Caki2 (cell line): ENCODE measurements around the gene TMEM229B. TPM values are rescaled to one million over a fixed set of nuclear protein-coding genes. Genes with fewer than 3 reads are reported as not detected.
A peak's percentile ranks its signal among the peaks of the same experiment; 100 is the strongest.
"Not testable (repeated sequence)": the region's sequence is repeated elsewhere in the genome, so short reads cannot be mapped to it uniquely, and the experiment has no call there.

Experiments
- DNase-seq: peaks from one replicate; pipeline ENCODE4 v3.0.0-alpha.2; 2015; ENCODE audit warnings: low read depth
- in situ Hi-C: cut with HindIII; loops from 2 replicates; pipeline ENCODE4 v1.10.0; 2016; ENCODE audit warnings: low sequenced_read_pairs, low pct_unique_long_range_greater_than_20kb, mixed read lengths
- total RNA-seq: library from RNA; depleted of rRNA; stranded (reverse); fragments of >200 nt; shearing (Covaris generic); gene quantifications from 2 replicates; pipeline ENCODE4 v1.2.3, GENCODE V29; 2014; ENCODE audit warnings: low replicate concordance

The TMEM229B gene
- total RNA-seq, 1 experiment from 2014 or later: not detected

- in situ Hi-C loops: no loop called here
- no peak for DNase-seq
Measured at GRCh38 chr14:67469954-67470353, 18.6 kb downstream of the TMEM229B start.

GRCh38 chr14:67468378-67468730, 20.2 kb downstream of the TMEM229B start:
- in situ Hi-C loops: no loop called here
- no peak for DNase-seq

- DNase-seq: no peak
- in situ Hi-C loops: no loop called here
Measured at GRCh38 chr14:67467134-67467533, 21.4 kb downstream of the TMEM229B start.

GRCh38 chr14:67464879-67465278, 23.6 kb downstream of the TMEM229B start:
- no peak for DNase-seq
- in situ Hi-C loops: no loop called here

DNA sequence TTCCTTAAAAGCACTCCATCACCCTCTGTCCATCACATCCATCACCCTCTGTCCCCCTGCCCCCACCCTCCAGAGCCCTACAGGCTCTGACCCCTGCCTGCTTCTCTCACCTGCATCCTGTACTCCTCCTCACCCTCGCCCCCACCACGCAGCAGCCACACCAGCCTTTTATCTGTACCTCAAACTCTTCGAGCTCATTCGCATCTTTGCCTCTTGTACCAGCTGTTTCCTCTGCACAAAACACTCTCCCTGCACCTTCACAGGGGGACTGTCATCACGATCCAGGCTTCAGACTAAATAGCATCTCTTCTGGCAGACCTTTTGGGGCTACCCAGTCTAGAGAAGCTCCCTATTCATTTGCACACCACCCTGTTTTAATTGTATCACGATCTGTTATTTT, 24.1 kb downstream of the TMEM229B start:
- in situ Hi-C loops: no loop called here
- DNase-seq: no peak

GRCh38 chr14:67463900-67464299, 24.6 kb downstream of the TMEM229B start:
- in situ Hi-C loops: no loop called here

GRCh38 chr14:67461996-67462395, 26.5 kb downstream of the TMEM229B start:
- in situ Hi-C loops: no loop called here

More at GRCh38 chr14:67463900-67464299, 24.6 kb downstream of the TMEM229B start:
- DNase-seq: no peak

DNA sequence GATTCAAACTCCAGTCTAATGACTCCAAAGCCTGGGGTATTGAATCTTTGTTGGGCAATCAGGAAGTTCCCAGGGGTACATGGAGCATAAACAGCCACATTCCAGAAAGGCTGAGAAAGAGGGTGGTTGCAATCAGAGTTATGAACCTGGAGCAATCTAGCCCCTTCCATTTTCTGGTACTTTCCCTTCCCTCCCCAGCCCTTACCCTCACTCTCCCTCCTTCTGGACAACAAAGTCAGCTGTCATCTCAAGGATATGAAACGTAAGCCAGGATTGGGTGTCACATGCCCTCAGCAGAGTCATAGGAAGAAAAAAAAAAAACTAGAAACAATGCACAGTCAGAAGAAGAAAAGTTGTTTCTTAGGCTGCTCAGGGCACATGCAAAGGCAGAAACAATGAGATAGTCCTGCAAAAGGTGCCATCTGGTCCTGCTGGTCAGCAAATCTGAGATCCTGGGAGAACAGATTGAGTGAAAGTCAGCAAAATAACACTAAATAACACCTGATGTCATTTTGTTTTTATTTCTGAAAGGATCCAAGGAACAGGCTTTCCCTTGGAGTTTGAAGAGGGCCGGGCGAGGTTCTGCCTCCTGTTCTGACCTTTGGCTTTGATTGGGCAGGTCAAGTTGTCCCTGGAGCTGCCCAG, 27.1 kb downstream of the TMEM229B start:
- in situ Hi-C loops: no loop called here
- peak; percentile 19 for DNase-seq

More at GRCh38 chr14:67461996-67462395, 26.5 kb downstream of the TMEM229B start:
- no peak for DNase-seq

GRCh38 chr14:67459336-67459735, 29.2 kb downstream of the TMEM229B start:
- no peak for DNase-seq
- in situ Hi-C loops: no loop called here

GRCh38 chr14:67457782-67458181, 30.7 kb downstream of the TMEM229B start:
- in situ Hi-C loops: no loop called here

DNA sequence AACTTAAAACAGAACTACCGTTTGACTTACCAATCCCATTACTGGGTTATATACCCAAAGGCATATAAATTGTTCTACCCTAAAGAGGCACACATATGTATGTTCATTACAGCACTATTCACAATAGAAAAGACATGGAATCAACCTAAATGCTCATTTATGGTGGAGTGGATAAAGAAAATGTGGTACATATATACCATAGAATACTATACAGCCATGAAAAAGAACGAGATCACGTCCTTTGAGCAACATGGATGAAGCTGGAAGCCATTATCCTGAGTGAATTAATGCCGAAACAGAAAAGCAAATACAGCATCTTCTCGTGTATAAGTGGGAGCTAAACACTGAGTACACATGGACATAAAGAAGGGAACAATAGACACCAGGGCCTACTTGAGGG, 31.8 kb downstream of the TMEM229B start:
- in situ Hi-C loops: no loop called here
- no peak for DNase-seq

More at GRCh38 chr14:67457782-67458181, 30.7 kb downstream of the TMEM229B start:
- no peak for DNase-seq

GRCh38 chr14:67453575-67454300, 34.8 kb downstream of the TMEM229B start:
- DNase-seq: no peak
- in situ Hi-C loops: no loop called here

DNA sequence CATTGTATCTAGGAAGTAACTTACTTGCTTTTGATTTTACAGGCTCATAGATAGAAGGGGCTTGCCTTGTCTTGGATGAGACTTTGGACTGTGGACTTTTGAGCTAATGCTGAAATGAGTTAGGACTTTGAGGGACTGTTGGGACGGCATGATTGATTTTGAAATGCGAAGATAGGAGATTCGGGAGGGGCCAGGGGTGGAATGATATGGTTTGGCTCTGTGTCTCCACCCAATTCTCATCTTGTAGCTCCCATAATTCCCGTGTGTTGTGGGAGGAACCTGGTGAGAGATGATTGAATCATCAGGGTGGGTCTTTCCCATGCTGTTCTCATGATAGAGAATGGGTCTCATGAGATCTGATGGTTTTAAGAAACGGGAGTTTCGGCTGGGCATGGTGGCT, 36.9 kb downstream of the TMEM229B start:
- DNase-seq, in situ Hi-C loops: not testable (repeated sequence)

DNA sequence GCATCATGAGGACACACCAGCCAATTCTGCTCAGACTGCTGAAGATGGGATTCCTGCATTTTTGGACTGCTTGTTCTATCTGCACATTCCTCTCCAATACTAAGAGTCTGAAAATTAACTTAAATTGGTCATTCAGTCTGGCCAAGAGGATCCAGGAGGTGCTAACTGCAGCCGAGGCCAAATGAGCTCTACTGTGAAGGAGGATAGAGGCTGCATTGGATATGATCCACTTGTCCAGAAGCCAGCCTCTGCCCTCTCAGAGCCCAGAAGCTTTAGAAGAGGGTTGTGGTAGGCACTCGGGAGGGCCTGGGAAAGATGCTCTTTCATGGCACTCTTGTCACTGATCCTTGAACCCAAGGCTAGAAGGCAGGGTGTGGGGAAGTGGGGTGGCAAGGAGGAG, 39.4 kb downstream of the TMEM229B start:
- in situ Hi-C loops: no loop called here
- no peak for DNase-seq

- in situ Hi-C loops: no loop called here
- no peak for DNase-seq
Measured at GRCh38 chr14:67447033-67447381, 41.5 kb downstream of the TMEM229B start.

GRCh38 chr14:67446371-67447032, 42.0 kb downstream of the TMEM229B start:
- no peak for DNase-seq
- in situ Hi-C loops: no loop called here

DNA sequence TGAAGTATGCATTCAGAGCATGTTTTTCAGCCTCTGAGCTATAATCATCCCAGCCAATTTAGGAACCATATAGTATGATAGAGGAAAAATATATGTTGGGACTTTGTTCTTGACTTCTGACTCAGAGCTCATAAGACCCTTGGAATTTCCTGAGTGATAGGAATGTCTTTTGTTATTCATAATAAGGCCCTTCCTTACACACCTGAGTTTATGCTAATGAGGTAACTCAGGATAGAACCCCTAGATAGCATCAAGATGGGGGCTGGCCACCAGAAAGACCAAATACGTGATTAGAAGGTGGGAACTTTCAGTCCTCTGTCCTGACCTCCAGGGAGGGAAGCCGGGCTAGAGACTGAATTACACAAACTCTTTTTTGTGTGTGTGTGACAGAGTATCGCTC, 44.1 kb downstream of the TMEM229B start:
- in situ Hi-C loops: no loop called here

GRCh38 chr14:67442139-67442906, 46.2 kb downstream of the TMEM229B start:
- in situ Hi-C loops: no loop called here
- DNase-seq: no peak

More for the DNA sequence above, 44.1 kb downstream of the TMEM229B start:
- no peak for DNase-seq

DNA sequence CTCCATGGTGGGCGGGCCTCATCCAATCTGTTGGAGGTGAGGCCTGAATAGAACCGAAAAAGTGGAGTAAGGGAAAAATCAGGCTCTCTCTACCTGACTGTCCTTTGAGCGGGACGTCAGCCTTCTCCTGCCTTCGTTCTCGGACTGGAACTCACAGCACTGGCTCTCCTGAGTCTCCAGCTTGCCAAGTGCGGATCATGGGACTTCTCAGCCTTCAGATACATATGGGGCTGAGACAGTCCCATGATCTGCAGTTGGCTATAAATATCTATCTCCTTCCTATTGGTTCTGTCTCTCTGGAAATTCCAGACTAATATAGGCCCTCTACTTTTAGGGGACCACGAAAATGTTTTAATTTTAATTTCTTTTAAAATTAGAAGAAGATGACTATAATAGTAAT, 46.8 kb downstream of the TMEM229B start:
- no peak for DNase-seq
- in situ Hi-C loops: no loop called here
